ENCODE measurements around the gene PKN1.

PKN1 gene

DNA sequence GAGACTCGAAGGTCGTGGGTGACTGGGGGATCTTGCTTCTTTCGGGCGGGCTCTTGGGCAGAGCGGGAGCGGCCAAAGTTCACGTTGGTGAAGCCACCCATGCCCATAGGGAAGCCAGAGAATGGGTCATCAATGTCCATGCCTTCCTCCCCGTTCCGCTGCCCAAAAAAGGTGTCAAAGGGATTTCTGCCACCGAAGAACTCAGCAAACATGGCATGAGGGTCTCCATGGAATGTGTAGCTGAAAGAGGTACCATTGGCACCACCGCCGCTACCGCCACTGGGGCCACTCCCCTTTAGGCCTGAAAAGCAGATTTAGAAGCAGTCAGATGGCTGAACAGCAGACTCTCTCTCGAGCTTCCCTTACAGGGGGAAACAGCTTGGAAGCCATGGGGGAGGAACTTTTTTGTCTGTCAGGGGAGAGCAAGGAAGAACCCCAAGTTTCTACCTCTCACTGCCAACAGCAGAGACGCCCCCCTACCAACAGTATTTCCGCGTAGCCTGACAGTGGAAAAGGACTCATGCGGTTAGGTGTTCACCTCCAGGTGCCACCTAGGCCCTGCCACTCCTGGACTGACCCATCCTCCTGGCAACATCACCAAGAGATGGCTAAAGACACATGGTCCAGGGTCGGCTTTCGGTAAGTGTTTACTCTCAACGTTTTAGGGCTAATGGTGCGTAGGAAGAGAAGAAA lies 83.8 kb downstream of the PKN1 start:
- DNase-seq, result no peak

DNA sequence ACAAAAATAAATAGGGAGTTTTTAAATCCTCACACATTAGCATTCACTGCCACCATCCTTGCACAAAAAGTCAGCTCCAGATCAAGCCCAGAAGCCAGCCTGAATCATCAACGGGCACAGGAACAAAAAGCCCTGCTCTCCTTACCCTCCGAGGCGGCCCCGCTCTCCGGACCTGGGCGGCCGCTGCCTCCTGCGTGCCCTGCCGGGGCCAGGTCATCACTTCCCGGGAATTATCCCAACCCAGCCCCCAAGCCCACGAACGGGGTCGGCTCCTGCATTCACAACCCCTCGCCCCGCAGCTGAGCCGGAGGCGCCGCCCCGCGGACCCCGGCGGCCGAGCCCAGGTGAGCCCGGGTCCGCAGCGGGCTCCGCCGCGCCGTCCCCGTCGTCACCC lies 84.3 kb downstream of the PKN1 start:
- DNase-seq, result no peak

DNA sequence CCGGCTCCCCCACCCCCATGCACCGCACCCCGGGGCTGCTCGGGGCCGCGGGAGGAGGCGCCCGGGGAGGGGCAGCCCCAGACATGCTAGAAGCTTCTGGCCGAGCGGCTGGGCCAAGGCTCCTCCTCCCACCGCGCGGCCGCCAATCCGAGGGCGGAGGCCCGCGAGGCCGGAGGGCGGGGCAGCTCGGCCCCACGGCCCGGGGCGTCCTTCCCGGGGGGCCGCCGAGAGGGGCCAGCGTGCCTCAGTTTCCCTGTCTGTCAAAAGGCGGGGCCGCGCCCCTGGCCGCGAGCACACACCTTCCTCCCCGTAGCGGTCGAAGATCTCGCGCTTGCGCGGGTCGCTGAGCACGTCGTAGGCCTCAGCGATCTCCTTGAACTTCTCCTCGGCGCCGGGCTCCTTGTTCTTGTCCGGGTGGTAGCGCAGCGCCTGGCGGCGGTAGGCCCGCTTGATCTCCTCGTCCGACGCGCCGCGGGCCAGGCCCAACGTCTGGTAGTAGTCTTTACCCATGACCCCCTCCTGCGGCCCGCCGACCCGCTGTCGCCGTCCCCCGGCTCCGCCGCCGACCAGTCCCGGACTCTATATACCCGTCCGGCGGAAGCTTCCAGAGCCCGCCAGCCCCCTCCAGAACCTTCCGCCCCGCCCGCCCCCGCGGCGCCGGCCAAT lies 84.9 kb downstream of the PKN1 start, which contains the start of gene DNAJB1:
Gene DNAJB1 (minus strand): TSS at position 558 of the 666 bp plus-strand sequence. CDS start 48 bp downstream, at position 510.
- no peak for DNase-seq

DNA sequence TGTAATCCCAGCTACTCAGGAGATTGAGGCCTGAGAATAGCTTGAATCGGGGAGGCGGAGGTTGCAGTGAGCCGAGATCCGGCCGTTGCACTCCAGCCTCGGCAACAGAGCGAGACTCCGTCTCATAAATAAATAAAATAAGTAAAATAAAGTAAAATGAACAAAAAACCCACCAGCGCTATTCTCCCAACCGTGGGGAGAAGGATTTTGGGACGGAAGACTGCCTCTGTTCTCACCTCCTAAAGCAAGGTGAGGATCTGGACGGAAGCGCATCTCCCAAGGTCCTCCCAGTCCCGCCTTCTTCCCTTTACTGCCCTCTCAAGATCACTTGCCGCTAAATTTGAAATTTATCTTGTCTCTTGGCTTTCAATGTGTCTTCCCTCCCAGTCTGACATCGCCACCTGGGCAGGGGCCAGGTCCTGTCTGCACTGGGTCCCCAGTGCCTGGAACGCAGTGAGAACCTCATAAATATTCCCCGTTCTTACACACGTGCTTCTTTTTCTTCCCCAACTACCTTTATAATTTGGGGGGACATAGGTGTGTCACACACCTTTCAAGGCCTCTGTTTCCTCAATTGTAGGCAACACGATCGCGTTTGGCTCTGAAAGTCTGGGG lies 86.2 kb downstream of the PKN1 start:
- DNase-seq, result no peak

DNA sequence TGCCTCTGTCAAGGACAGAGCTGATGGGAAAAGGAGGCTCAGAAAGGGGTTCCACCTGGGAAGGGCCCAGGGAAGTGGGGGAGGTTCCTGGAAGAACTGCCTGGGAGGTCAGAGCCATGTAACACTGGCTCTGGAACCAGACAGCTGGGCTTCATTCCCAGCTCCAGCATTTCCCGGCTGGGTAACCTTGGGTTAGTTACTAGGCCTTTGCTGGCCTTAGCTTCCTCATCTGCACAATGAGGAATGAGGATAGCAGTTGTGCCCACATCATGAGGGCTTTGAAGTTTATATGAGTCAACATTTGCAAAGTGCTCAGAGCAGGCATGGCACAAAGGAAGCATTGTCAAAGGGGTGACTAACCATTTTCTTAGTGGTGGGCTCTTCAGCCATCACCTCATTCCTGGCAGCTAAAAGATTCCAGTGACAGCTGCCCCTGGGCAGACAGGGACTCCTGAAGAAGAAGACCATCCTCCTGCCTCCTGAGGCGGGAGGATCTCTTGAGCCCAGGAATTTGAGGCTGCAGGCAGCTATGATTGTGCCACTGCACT lies 86.8 kb downstream of the PKN1 start:
- DNase-seq, result peak; percentile 58

DNA sequence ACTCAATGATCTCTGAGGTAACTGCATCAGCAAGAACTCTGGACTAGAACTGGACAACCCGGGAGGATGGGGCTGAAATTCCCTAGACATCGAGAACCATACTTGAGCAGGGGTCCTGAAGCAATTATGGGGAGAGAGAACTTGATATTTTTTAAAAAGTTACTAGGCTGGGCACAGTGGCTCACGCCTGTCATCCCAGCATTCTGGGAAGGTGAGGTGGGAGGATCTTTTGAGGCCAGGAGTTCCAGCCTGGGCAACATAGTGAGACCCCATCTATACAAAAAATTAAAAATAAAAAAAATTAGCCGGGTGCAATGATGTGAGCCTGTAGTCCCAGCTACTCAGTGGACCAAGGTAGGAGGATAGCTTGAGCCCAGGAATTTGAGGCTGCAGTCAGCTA lies 87.4 kb downstream of the PKN1 start:
- DNase-seq, result no peak
